GM19372 (cell line): Measurements from ENCODE around the gene LGALS13.
"Not testable (repeated sequence)": the region's sequence is repeated elsewhere in the genome, so short reads cannot be mapped to it uniquely, and the experiment has no call there.

ENCODE experiments used
- ATAC-seq: cut with Tn5 transposase; IDR thresholded peaks from one replicate; pipeline ENCODE4 v1.9.1; 2021; ENCODE audit warnings: mild to moderate bottlenecking, low read depth, moderate library complexity; ENCODE audit not compliant: unreplicated experiment

Gene LGALS13

DNA sequence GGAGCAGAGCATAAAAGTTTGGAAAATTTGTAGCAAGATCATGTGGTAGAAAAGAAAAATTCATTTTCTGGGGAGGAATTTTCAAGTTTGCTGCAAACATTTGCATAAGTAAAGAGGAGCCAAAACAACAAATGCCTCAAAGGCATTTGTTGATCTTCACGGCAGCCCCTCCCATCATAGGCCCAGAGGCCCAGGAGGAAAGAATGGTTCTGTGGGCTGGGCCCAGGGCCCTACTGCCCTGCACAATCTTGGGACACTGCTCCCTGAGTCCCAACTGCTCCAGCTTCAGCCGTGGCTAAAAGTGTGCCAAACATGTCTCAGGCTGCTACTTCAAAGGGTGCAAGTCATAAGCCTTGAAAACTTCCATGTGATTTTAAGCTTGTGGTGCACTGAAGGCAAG, 11.3 kb downstream of the LGALS13 start:
- ATAC-seq = no peak

DNA sequence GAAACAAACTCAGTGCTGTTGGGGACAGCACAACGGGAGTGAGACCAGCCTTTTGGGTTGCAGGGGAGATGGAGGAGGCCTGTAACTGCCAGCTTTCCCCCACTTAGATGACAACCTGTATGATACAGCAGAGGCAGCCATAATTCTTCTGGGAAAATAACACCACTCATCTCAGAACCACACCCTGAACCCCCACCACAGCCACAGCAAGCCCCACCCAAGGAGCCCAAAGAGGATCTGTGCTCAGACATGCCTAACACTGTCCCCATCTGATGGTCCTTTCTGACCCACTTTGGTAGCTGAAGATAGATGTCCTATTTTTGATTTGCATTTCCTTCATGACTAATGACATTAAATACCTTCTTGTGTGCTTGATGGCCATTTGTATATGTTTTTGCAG, 15.4 kb downstream of the LGALS13 start:
- ATAC-seq = no peak

DNA sequence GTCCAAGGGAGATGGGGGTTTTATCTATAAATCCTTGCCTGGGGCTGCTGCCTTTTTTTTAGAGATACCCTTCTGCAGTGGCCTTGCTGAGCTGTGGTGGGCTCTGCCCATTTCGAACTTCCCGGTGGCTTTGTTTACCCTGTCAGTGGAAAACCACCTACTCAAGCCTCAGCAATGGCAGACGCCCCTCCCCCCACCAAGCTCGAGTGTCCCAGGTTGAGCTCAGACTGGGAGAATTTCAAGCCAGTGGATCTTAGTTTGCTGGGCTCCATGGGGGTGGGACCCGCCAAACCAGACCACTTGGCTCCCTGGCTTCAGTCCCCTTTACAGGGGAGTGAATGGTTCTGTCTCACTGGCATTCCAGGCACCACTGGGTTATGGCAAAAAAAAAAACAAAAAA, 21.6 kb downstream of the LGALS13 start:
- no peak for ATAC-seq

DNA sequence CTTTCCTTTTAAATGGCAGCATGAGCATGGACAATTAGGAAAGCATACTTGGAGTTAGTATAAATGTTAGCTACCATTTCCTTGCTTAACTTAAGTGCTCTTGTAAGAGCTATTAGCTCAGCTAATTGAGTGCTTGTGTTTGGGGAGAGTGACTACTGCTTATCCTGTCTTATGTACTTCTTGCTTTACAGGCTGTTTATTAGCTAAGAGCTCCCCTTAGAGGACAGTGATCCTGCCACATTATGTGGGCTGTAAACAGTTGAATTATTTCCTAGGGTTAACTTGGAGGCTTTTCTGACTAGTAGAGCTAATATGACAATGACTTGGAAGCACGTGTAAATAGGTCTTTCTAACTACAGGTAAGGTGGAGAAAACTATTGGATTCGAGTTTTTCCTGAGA, 25.3 kb downstream of the LGALS13 start:
- ATAC-seq = not testable (repeated sequence)

DNA sequence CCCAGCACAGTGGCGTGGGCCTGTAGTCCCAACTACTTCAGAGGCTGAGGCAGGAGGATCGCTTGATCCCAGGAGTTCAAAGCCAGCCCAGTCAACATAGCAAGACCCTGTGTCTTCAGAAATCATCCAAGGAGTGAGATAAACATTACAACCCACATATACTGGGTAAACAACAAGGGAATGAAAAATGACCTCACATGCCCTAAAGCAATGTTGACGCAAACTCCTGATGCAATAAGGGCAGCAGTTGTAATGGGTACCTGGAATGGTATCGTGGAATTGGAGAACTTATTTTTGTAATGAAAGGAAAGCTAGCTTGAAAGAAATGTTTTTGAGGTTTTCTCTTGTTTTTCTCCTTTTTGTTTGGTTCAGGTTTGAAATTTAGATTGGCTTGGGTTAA, 28.9 kb downstream of the LGALS13 start:
- no peak for ATAC-seq

DNA sequence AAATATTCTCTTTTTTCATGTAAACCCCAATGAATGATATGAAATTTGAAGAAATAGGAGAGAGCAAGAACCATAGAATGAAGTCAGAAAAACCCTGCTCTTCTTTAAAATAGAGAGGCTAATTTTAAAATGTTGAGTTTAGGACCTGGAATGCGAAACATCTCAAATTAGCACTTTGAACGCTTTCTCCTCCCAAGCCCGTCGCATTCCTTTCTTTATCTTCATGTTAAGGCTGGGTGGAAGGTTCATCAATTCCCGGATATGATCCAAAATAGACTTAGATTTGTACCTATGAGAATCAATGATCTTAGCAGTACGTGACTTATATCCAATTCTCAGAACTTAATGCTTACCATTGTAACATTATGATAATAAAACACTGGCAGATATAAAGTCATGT, 29.3 kb downstream of the LGALS13 start:
- ATAC-seq = no peak

DNA sequence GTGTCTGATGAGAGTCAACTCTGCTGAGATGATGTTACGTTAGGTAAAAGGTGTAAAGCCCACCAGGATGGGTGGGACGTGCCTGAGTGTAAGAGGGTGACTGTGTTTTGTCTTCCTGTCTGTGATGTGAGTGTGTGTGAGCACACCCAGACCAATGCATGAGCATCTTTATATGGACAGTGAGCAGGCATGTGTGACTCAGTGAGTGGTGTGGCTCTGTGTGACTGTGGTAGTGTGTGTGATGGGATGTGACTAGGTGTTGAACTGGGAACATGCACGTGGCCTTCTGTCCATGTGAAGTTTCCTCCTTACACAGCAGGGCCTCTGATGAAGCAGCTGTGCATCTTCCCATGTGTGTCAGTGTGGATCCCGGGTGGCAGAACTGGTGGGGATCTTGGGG, 35.6 kb downstream of the LGALS13 start:
- no peak for ATAC-seq

DNA sequence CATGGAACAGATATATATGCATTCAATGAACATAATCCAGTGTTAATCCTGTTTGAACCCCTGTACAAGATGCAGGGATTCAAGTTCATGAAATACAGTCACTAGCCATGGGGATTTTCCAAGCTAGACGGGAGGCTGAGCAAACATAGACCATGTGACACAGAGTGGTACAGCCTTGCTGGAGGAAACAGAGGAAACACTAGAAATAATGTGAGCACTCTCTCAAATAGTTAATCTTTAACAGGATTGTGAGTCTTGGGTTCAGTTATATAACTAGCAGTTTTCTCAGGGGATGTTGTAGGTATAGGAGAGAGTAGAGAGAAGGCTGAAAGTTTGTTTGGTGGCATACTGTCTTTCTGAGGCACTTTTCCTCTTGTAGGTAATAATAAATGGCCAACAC, 39.4 kb downstream of the LGALS13 start:
- ATAC-seq = no peak

DNA sequence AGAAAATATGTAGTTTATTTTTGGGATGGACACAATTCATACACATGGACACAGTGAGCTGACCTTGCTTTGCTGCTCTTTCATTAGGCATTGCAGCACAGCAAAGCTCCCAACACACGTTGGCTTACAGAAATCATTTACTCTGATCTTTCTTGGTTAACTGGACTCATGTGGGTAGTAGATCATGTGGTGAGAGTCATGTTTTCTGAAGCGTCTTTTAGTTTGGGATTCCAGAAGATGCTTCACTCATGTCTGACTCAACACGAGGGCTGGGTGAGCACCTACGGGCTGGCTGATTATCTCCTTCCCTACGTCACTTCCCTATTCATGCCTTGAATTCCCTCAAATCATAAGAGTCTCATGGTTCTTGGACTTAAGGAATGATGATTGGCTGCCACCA, 41.3 kb downstream of the LGALS13 start:
- no peak for ATAC-seq

DNA sequence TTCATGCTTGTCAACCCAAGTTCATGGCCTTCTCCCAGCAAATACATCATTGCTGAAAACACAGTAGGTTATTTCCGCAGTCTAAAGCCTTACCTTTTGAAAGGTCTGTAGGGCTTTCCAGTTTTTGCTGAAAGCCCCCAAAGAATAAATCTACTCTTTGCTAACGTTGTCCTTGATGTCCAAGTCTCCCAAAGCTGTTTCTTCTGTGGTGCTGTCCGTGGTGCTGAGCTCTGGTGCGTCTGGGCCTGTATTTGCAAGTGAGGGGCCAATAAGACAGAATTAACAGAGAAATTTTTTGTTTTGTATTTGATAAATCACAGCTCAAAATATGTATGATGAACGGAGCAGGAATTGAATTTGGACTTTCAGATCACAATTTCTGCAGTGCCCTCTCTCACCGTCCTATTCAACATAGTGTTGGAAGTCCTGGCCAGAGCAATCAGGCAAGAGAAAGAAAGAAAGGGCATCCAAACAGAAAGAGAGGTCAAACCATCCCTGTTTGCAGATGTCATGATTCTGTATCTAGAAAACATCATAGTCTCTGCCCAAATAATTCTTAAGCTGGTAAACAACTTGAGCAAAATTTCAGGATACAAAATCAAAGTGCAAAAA, 43.6 kb downstream of the LGALS13 start:
- ATAC-seq = no peak

DNA sequence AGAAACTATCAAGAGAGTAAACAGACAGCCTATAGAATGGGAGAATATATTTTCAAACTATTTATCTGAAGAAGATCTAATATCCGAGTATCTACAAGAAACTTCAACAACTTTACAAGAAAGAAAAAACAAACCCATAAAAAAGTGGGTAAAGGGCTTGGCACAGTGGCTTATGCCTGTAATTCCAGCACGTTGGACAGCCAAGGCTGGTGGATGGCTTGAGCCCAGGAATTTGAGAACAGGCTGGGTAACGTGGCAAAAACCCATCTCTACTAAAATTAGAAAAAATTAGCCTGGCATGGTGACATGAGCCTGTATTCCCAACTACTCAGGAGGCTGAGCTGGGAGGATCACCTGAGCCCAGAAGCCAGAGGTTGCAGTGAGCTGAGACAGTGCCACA, 45.6 kb downstream of the LGALS13 start:
- ATAC-seq = no peak

DNA sequence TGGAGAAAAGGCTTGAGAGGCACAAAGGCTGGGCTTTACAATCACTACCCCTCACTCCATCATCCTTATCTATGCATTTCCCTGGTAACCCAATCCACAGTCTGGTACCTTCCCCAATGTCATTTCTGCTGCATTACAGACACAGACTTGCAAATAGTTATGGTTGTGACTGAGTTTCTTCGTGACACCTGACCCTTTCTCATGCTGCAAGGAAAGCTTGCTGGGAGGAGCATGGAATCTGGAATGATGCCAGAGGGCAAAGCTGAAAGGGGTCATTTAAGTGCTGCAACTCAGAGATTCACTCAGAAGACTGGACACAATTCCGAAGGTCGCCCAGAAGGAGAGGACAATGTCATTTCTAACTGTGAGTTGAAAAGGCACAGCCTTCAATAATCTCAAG, 53.3 kb downstream of the LGALS13 start, which contains the start of gene LGALS16:
Gene LGALS16 (plus strand): TSS at position 301 of the 400 bp plus-strand sequence. CDS start 49 bp downstream, at position 350.
- no peak for ATAC-seq
